Peyer's patch (tissue), 4 donors: ENCODE measurements around the gene CTSC. TPM values are rescaled to one million over a fixed set of nuclear protein-coding genes. Genes with fewer than 3 reads are reported as not detected.

Experiments used
- DNase-seq, 3 donors: peaks; one replicate each; pipeline ENCODE4 v3.0.0-alpha.2; 2017 to 2019
- H3K27ac ChIP-seq, 4 donors: fragments of 200-600 bp; sonication (generic); one replicate each; pipeline ENCODE4 v1.5.1; 2016 to 2019
- H3K27me3 ChIP-seq, 2 donors: fragments of 200-600 bp; sonication (generic); one replicate each; pipeline ENCODE4 v1.5.1; 2019
- H3K36me3 ChIP-seq, 3 donors: fragments of 200-600 bp; sonication (generic); one replicate each; pipeline ENCODE4 v1.5.1; 2016 to 2019
- H3K4me1 ChIP-seq, 4 donors: fragments of 200-600 bp; sonication (generic); one replicate each; pipeline ENCODE4 v1.5.1; 2016 to 2019
- H3K4me3 ChIP-seq, 4 donors: fragments of 200-600 bp; sonication (generic); 1 replicate in 3 of 4; 2 replicates in 1 of 4; pipeline ENCODE4 v1.5.1; 2016 to 2019; ENCODE audit warnings: mild to moderate bottlenecking in 1 of 4
- H3K9me3 ChIP-seq, 4 donors: fragments of 200-600 bp; sonication (generic); one replicate each; pipeline ENCODE4 v1.5.1; 2016 to 2019; ENCODE audit warnings: mild to moderate bottlenecking in 1 of 4
- CTCF ChIP-seq, 6 experiments: fragments of 450-650 bp in 4 of 6; fragments of 200-600 bp in 2 of 6; sonication (generic) in 1 of 6; IDR thresholded peaks; one replicate each; pipeline ENCODE4 v1.5.1; 2017 to 2019; ENCODE audit warnings: antibody characterized with exemption in 6 of 6, mild to moderate bottlenecking in 3 of 6, moderate library complexity in 1 of 6
- POLR2A ChIP-seq, 2 donors: fragments of 450-650 bp; IDR thresholded peaks; one replicate each; pipeline ENCODE4 v1.5.1; 2017; ENCODE audit warnings: antibody characterized with exemption in 2 of 2, mild to moderate bottlenecking in 2 of 2, moderate library complexity in 2 of 2
- total RNA-seq, 4 donors: library from RNA; depleted of rRNA; stranded (reverse); fragments of >200 nt; gene quantifications; one replicate each; pipeline ENCODE4 v1.1.0, GENCODE V29; 2016

Gene CTSC
- total RNA-seq, 4 donors from 2014 or later, result 38.5 to 66.8 (median 43.0) TPM

GRCh38 chr11:88332851-88333250, 4.7 kb downstream of the CTSC start:
- Histone ChIP-seq H3K27me3 (no peaks in the 10 kb centered on the region), H3K4me3 (no peak overlapping the region), H3K36me3 (peaks cover 0 to 18% (median 0%) of the 10 kb centered on the region in 3 donors), H3K9me3 (no peaks in the 10 kb centered on the region), H3K27ac (no peak overlapping the region), H3K4me1 (peaks cover 0 to 6% (median 0%) of the 10 kb centered on the region in 4 donors)
- no peak for TF ChIP-seq POLR2A (IDR thresholded peaks at IDR 0.05)
- no peak for TF ChIP-seq CTCF (IDR thresholded peaks at IDR 0.05)
- DNase-seq, result no peak

- no peak for TF ChIP-seq CTCF (IDR thresholded peaks at IDR 0.05)
- no peak for TF ChIP-seq POLR2A (IDR thresholded peaks at IDR 0.05)
- Histone ChIP-seq H3K27ac (no peak overlapping the region), H3K4me3 (no peak overlapping the region), H3K36me3 (peaks cover 0 to 18% (median 0%) of the 10 kb centered on the region in 3 donors), H3K4me1 (peaks cover 0 to 6% (median 1%) of the 10 kb centered on the region in 4 donors), H3K27me3 (no peaks in the 10 kb centered on the region), H3K9me3 (no peaks in the 10 kb centered on the region)
- DNase-seq, result no peak
Observed at GRCh38 chr11:88330826-88331428, 6.6 kb downstream of the CTSC start.

GRCh38 chr11:88329563-88330250, 7.8 kb downstream of the CTSC start:
- H3K27me3 ChIP-seq, result no peaks in the 10 kb centered on the region
- H3K36me3 ChIP-seq, result peaks cover 0 to 18% (median 0%) of the 10 kb centered on the region in 3 donors
- DNase-seq, result no peak
- no peak overlapping the region for H3K4me3 ChIP-seq
- no peak for TF ChIP-seq CTCF (IDR thresholded peaks at IDR 0.05)
- H3K4me1 ChIP-seq, result peaks cover 0 to 6% (median 2%) of the 10 kb centered on the region in 4 donors
- no peaks in the 10 kb centered on the region for H3K9me3 ChIP-seq
- no peak overlapping the region for H3K27ac ChIP-seq

- H3K4me1 ChIP-seq, result peaks cover 0 to 6% (median 2%) of the 10 kb centered on the region in 4 donors
- H3K4me3 ChIP-seq, result no peak overlapping the region
- peaks cover 0 to 18% (median 0%) of the 10 kb centered on the region in 3 donors for H3K36me3 ChIP-seq
- H3K9me3 ChIP-seq, result no peaks in the 10 kb centered on the region
- no peak for DNase-seq
- no peak for TF ChIP-seq POLR2A (IDR thresholded peaks at IDR 0.05)
- no peak for TF ChIP-seq CTCF (IDR thresholded peaks at IDR 0.05)
- no peaks in the 10 kb centered on the region for H3K27me3 ChIP-seq
- no peak overlapping the region for H3K27ac ChIP-seq
Observed at GRCh38 chr11:88327462-88328143, 9.9 kb downstream of the CTSC start.

GRCh38 chr11:88327061-88327460, 10.5 kb downstream of the CTSC start:
- no peak for TF ChIP-seq CTCF (IDR thresholded peaks at IDR 0.05)
- TF ChIP-seq POLR2A (IDR thresholded peaks at IDR 0.05), result no peak
- no peak for DNase-seq
- H3K27ac ChIP-seq, result no peak overlapping the region

More at GRCh38 chr11:88327061-88327460, 10.5 kb downstream of the CTSC start:
- Histone ChIP-seq H3K4me3 (no peak overlapping the region), H3K36me3 (peaks cover 0 to 18% (median 0%) of the 10 kb centered on the region in 3 donors), H3K27me3 (no peaks in the 10 kb centered on the region), H3K4me1 (peaks cover 0 to 6% (median 2%) of the 10 kb centered on the region in 4 donors), H3K9me3 (no peaks in the 10 kb centered on the region)
